ENCODE results near the gene SLC16A5. TPM values are rescaled to one million over a fixed set of nuclear protein-coding genes. Genes with fewer than 3 reads are reported as not detected.

The SLC16A5 gene
- total RNA-seq, 1 experiment from 2014 or later: 0.07 TPM

- DNase-seq (ENCODE audit: low read depth): no peak
These were observed 1.1 kb upstream of the SLC16A5 start for GRCh38 chr17:75086496-75087181.

- no peak for DNase-seq (ENCODE audit: low read depth)
These were observed 584 bp upstream of the SLC16A5 start for GRCh38 chr17:75087182-75087557.

GRCh38 chr17:75088465-75089417, 987 bp downstream of the SLC16A5 start:
- no peak for DNase-seq (ENCODE audit: low read depth)

GRCh38 chr17:75090871-75091854, 3.4 kb downstream of the SLC16A5 start:
- no peak for DNase-seq (ENCODE audit: low read depth)

- no peak for DNase-seq (ENCODE audit: low read depth)
These were observed 4.1 kb downstream of the SLC16A5 start for GRCh38 chr17:75091855-75092327.

GRCh38 chr17:75093548-75094158, 5.9 kb downstream of the SLC16A5 start:
- no peak for DNase-seq (ENCODE audit: low read depth)

- no peak for DNase-seq (ENCODE audit: low read depth)
These were observed 7.2 kb downstream of the SLC16A5 start for GRCh38 chr17:75094871-75095399.

GRCh38 chr17:75096082-75096625, 8.4 kb downstream of the SLC16A5 start:
- DNase-seq (ENCODE audit: low read depth): peak; percentile 89

GRCh38 chr17:75097865-75098264, 10.1 kb downstream of the SLC16A5 start:
- DNase-seq (ENCODE audit: low read depth): no peak

GRCh38 chr17:75098861-75099260, 11.1 kb downstream of the SLC16A5 start:
- no peak for DNase-seq (ENCODE audit: low read depth)

GRCh38 chr17:75099881-75100595, 12.3 kb downstream of the SLC16A5 start:
- DNase-seq (ENCODE audit: low read depth): no peak

GRCh38 chr17:75102385-75102821, 14.6 kb downstream of the SLC16A5 start:
- DNase-seq (ENCODE audit: low read depth): no peak

- DNase-seq (ENCODE audit: low read depth): no peak
These were observed 16.1 kb downstream of the SLC16A5 start for GRCh38 chr17:75103601-75104554.

GRCh38 chr17:75105126-75106080, 17.6 kb downstream of the SLC16A5 start:
- DNase-seq (ENCODE audit: low read depth): peak; percentile 53

GRCh38 chr17:75108193-75108592, 20.4 kb downstream of the SLC16A5 start:
- DNase-seq (ENCODE audit: low read depth): no peak

GRCh38 chr17:75109046-75109406, 21.3 kb downstream of the SLC16A5 start:
- no peak for DNase-seq (ENCODE audit: low read depth)

GRCh38 chr17:75109407-75110233, 21.9 kb downstream of the SLC16A5 start, which contains the start of gene ARMC7:
ARMC7 (plus strand) TSS chr17:75109969; CDS start chr17:75110289, 320 bp downstream.
- peak; percentile 83 for DNase-seq (ENCODE audit: low read depth)

Data from M059J (cell line).